AG09309 (cell line): Measurements from ENCODE around the gene FPR2.

ENCODE experiments used
- DNase-seq: peaks from one replicate; pipeline ENCODE4 v3.0.0-alpha.2; 2010; ENCODE audit warnings: low read depth
- H3K4me3 ChIP-seq: 2 replicates; pipeline ENCODE4 v1.5.1; 2011; ENCODE audit warnings: mild to moderate bottlenecking, low read depth, low read length, moderate library complexity; ENCODE audit not compliant: control insufficient read depth
- TF ChIP-seq, protein P1 (sequence below): IDR thresholded peaks from 2 replicates; pipeline ENCODE4 v1.5.1; 2011; ENCODE audit warnings: mild to moderate bottlenecking, low read depth, low read length, inconsistent platforms; ENCODE audit not compliant: insufficient read depth, control insufficient read depth; ENCODE audit errors: missing control alignments

The FPR2 gene

DNA sequence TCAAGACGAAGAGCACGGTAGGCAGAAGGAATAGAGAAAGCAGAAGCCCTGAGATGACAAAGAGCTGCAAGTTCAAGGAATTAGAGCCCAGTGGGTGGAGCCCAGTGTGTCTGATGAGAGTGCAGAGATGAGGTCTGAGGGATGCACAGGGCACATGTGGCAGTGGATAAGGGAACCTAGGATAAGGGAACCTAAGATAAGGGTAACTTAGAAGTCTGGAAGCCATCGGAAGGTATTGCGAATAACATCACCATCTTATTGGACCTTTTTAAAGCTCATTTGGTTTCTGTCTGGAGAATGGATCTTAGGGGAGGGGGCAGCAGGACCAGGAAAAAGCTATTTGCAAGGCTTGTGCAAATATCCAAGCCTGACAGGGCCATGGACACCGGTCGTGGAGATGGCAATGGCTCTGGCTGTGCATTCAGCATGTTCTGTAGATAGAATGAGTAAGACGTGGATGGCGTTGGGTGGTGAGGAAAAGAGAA lies 35.3 kb downstream of the FPR2 start:
- TF ChIP-seq, protein P1, sequence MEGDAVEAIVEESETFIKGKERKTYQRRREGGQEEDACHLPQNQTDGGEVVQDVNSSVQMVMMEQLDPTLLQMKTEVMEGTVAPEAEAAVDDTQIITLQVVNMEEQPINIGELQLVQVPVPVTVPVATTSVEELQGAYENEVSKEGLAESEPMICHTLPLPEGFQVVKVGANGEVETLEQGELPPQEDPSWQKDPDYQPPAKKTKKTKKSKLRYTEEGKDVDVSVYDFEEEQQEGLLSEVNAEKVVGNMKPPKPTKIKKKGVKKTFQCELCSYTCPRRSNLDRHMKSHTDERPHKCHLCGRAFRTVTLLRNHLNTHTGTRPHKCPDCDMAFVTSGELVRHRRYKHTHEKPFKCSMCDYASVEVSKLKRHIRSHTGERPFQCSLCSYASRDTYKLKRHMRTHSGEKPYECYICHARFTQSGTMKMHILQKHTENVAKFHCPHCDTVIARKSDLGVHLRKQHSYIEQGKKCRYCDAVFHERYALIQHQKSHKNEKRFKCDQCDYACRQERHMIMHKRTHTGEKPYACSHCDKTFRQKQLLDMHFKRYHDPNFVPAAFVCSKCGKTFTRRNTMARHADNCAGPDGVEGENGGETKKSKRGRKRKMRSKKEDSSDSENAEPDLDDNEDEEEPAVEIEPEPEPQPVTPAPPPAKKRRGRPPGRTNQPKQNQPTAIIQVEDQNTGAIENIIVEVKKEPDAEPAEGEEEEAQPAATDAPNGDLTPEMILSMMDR, result no peak
- no peak for DNase-seq
- no peak overlapping the region for H3K4me3 ChIP-seq

DNA sequence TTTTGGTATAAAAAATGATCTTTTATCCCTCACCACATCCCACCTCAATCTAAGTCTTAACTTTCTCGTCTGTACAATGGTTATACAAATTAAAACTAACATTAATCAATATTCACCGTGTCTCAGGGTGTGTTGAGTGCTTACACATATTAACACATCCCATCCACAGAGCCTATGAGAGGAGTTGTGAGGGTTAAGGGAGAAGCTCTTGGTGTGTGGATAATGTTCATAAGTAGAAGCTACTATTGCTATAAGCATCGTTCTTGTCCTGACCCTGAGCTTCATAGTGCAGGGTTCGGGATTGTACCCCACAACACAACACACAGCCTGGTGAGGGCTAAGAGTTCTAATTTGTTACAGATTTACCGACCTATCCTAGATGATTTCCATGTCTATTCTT lies 36.5 kb downstream of the FPR2 start:
- TF ChIP-seq, protein P1, result no peak
- H3K4me3 ChIP-seq, result no peak overlapping the region
- no peak for DNase-seq

DNA sequence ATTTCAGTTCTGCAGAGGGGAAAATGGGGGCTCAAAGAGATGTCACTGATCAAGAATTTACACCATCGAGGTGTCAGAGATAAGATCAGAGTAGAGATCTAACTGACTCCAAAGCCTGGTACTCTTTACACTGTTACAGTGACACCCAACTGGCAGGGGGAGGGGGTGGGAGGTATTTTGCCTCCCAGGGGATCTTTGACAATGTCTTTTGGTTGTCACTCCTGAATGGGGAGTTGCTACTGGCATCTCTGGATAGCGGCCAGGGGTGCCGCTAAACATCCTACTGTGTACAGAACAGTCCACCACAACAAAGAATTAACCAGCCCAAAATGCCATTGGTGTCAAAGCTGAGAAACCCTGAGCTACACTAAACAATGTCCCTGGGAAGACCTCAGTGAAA lies 37.1 kb downstream of the FPR2 start:
- DNase-seq, result no peak
- TF ChIP-seq, protein P1, result no peak
- no peak overlapping the region for H3K4me3 ChIP-seq

DNA sequence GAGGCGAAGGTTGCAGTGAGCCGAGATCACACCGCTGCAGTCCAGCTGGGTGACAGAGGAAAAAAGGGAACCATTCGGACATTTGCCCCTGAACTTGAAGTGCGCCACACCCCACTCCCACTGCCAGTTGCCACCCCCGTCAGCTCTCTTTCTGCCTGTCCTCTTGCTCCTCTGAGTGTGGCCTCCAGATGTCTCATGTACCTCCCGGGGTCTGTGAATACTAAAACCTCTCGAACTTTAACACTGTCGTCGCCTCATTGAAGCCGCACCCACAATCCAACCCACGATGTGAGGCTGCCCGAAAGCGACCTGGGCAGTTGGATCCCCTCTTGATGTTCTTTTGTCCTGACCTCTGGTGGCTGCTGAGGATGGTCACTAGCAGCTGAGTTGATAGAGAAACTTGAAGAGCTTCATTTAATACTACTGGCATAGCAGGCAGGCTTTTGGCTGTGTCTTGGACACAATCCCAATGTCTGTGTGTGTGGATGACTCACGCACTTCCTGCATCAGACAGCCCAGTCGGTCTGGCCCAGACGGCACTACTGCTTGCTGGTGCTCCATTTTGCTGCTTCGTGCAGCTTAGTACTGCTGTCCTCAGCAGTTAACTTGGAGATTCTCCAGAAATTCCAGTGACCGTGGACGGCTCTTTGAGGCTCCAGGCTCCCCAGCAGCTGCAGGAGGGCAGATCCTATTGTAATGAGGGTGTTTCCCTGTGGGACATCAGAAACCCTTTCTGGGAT lies 38.2 kb downstream of the FPR2 start:
- DNase-seq, result peak; percentile 98
- TF ChIP-seq, protein P1, result peak; percentile 31
- no peak overlapping the region for H3K4me3 ChIP-seq

DNA sequence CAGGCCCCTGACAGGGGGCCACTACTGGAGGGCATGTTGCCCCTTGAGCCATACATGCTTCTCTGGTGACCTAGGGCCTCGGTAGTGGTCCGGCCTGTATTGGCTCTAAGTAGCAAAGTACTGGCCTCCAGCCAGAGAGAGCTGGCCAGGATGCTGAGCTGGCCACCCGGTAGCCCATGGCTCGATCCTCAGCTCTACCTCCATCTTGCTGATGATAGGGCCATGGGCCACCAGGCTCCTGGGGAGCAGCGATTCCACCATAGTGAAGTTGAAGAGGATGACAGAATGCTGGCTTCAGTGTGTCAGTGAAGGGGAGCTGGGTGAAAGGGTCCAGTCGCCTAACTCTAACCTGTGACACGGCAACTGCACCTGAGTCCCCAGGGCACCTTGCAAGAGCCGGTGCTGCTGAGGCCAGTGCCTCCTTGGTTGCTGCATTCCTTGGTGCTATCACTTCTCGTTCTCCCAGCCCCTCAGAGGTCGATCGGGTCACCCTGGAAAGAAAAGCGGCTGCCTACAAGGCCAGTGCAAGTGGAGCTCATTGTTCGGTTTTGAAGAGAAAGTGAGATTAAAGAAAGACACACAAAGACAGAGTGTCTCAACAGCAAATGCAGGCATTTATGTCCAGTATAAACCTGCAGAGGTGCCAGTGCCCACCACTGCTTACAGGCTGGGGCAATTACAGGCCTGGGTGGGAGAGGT lies 38.9 kb downstream of the FPR2 start:
- H3K4me3 ChIP-seq, result no peak overlapping the region
- TF ChIP-seq, protein P1, result no peak
- DNase-seq, result no peak

DNA sequence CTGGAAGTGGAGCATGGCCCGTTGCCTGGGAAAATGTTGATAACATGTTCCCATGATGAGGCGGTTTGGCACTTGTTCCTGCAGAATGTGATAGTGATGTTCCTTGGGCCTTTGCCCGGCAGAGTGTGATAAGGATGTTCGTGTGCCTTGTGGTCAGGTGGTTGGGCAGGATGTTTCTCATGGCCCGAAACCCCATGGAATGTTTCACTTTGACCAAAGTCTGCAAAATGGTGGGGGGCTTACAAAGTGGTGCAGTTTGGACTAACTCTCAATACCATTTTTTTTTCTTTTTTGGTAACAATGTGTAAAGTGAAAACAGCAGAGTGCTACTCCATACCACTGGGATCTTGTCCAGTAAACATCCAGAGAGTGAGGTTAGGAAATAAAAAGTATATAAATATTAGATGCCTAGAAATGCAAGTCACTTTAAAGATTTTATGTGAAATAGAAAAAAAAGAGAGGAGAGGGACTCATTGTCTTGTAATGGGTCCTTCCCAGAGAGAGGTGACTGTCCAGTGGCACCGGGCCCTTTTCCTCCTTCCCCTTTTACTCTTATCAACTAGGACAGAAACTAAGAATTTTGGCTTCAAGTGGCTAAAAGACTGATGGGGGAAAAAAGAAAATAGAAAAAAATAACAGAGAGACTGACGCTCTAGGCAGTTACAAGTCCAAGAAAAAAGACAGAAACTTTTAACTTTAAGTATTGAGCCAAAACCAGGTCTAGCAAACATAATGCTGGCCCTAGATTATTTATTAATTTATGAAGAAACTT lies 39.7 kb downstream of the FPR2 start:
- TF ChIP-seq, protein P1, result no peak
- no peak overlapping the region for H3K4me3 ChIP-seq
- no peak for DNase-seq
